GM18861 (cell line): Measurements from ENCODE around the gene ATAD1.

Source experiments
- ATAC-seq: cut with Tn5 transposase; IDR thresholded peaks from one replicate; pipeline ENCODE4 v1.9.1; 2021; ENCODE audit not compliant: unreplicated experiment

ATAD1 gene

DNA sequence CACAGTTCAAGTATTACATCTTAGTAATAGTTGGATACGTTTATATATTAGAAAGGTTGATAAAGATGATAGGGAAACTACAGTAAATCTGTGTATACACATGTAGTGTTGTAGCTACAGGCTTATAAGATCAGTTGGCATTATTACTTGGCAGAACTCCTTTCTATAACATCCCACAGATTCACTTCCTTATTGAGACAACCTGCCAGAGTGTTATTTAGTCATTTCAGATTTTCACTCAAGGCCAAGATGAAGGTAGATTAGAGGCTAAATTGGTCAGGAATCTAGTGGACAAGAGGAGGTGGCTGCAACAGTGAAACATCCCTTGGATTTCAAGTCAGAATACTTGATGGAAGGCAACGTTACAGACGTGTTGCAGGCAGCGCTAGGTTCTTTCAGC is 95.3 kb downstream of the ATAD1 start:
- ATAC-seq = no peak

DNA sequence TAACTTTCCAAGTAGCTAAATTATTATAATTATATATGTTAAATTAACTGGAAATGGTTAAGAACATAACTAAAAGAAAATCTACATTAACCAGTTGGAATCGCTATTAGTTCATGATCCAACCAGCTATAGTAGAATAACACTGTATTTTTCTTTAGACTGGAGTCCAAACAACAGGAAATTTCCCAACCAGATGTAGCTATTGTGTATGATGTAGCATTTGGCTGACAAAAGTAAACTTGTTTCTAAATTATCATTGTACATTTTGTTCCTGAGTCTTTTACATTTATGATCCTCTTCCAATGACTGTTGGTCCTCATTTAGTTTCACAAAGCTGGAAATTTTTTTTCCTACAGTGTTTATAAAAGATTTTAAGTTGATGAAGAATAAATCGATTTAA is 96.2 kb downstream of the ATAD1 start:
- no peak for ATAC-seq

DNA sequence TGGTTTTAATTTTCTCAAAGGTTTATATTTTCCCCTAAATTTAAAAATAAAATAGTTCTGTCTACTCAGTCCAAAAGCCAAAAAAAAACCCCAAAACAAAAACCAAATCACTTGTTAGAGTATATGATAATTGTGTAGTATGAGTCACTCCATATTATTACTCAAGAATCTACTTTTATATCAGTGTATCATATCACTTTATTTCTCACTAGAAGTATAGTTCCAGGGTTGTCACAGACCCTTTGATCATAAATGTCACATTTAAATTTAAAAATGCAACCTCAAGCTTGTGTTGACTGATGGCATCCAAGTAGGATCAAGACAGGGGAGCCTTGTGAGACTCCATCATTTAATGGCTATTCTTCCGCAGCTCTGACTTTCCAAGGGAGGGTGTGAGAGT is 97.4 kb downstream of the ATAD1 start:
- no peak for ATAC-seq

GRCh38 chr10:87716348-87716670 is 101.7 kb downstream of the ATAD1 start:
- no peak for ATAC-seq

DNA sequence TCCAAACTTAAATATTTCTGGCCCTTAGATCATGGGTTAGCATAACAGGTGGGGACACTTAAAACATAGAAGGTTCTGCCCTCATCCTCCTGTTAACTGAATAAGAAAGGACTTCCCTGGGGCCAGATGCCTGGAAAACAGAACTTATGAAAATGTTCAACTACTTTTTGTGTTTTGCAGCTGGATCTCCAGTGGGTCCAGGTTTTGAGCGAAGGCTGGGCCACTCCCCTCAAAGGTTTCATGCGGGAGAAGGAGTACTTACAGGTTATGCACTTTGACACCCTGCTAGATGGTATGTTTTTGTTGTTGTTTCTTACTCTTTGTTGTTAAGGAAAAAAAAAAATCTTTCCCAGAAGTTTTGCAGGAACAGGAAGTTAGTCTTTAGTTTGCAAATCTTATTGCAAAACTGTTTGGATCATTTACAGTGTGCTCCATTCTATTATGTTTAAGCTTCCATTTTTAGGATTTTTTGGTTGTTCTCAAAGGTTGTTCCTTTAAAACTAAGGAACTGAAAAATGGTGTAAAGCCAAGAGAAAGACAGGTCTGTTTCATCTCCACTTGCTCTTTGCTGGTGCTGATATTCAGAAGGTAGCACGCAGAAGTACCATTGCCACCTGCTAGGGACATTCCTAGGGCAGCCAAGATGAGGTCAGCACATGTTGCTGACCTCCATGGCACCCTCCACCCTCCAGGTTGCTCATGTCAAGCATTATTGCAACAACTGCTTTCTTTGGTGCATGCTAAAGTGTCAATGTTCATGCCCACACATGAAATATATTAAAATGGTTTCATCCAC is 102.3 kb downstream of the ATAD1 start:
- ATAC-seq = no peak

DNA sequence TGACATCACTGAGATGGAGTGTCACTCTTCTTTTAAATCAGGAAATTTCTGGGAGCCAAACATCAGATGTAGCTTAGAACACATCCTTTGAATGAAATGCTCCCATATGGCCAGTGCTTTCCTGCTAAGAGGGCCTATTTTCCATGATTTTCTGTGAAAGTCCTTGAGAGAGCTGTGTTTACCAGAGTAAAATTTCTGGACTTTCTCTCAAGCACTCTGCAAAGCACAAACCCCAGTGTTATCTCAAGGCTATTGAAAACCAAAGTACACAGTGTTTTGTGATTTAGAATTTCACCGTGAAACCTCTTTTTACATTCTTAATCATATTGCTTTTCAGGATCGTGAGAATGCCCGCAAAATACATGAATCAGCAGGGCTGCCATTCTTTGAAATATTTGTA is 104.3 kb downstream of the ATAD1 start:
- ATAC-seq = no peak

DNA sequence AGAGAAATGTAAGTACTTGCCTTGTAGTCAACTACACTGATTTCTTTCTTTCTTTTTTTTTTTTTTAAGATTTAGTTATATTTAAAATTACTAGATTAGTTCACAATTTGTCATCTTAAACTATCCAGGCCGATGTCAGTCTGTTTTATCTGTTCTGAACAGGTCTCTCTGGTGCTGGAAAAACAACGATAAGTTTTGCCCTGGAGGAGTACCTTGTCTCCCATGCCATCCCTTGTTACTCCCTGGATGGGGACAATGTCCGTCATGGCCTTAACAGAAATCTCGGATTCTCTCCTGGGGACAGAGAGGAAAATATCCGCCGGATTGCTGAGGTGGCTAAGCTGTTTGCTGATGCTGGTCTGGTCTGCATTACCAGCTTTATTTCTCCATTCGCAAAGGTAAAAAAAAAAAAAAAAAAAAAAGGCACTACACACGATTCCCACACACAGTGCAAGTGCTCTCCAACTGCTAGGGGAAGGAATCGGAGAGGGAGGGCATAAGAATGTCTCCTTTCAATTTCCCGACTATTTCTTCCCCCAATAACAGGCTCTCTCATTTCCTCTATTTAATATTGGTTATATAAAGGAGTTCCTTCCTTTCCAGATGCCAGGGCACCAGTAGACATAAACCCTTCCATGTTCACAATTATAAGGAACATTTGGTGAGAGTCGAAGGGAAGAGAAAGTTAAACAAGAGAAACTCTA is 105.0 kb downstream of the ATAD1 start:
- ATAC-seq = no peak

DNA sequence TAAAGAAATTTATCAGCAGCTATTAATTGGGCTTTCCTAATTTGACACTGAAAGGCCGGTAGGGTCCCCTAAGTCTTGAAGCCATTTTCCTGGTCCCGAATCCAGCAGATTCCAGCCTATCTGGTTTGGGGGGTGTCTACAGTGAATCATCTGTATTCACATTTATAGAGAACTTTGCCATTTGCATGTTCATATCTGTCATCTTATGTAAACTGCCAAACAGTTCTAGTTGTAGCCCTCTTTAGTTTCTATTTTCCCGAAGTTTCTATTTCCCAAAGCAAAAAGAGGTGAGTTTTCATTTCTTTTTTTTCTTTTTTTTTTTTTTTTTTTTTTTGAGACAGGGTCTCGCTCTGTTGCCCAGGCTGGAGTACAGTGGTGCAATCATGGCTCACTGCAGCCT is 110.8 kb downstream of the ATAD1 start:
- no peak for ATAC-seq

- ATAC-seq = no peak
Measured at GRCh38 chr10:87706731-87707130, 111.3 kb downstream of the ATAD1 start.

GRCh38 chr10:87705339-87705738 is 112.7 kb downstream of the ATAD1 start:
- ATAC-seq = no peak

GRCh38 chr10:87703771-87704170 is 114.3 kb downstream of the ATAD1 start:
- no peak for ATAC-seq

DNA sequence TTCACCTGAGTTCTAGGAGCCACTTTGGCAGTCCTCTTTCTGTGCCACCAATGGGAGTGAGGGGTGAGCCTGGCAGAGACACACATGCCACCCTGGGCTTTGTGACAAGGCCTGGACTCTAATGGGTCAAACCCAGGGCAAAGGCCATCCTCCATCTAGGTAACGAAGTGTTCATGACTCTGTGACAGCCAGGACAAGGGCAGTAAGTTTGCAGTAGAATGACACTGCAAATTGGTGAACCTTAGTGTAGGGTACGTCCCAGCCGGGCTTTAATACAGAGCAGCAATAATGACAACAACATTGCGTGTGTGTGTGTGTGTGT is 115.1 kb downstream of the ATAD1 start:
- no peak for ATAC-seq

DNA sequence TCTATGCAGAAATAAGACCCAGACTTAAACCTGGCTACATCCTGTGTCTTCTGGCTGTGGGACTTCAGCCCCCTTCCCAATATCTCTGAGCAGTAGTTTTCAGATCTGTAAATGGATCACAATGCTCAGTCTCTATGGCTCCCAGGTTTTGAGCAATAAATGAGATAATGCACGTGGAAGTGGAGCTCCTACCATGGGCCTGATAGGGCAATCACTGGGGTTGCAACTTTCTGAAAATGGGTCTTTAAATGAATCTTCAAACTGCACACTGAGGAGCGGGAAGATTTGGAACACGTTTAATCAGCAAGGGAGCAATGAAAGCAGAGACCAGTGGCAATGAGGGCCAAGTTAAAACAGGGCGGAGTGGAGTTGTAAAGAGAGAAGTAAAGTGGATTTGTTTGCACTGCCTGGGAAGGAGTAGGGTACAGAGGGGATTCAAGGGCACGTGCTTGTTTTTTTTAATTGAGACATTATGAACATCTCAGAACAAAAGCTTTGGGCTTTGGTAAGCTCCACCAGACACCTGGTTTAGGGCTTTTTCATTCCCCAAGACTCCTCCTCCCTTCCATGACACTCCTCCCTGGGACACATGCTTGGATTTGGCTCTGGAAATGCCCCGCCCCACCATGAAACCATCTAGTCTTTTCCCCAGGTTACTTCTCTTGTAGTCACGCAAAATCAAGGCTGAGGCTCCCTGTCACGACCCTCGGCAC is 115.6 kb downstream of the ATAD1 start:
- no peak for ATAC-seq
